Astrocyte (in vitro differentiated cells and primary cell): ENCODE results near the gene IER5.

Experiments used
- EZH2 ChIP-seq: IDR thresholded peaks from 2 replicates; pipeline ENCODE4 v1.6.1; 2012; ENCODE audit warnings: mild to moderate bottlenecking, low read length, inconsistent platforms; ENCODE audit not compliant: insufficient read depth
- TF ChIP-seq, protein P1 (sequence below): IDR thresholded peaks from 2 replicates; pipeline ENCODE4 v1.5.1; 2011; ENCODE audit warnings: low read depth, mild to moderate bottlenecking, inconsistent platforms, low read length, moderate library complexity; ENCODE audit not compliant: insufficient read depth

DNA sequence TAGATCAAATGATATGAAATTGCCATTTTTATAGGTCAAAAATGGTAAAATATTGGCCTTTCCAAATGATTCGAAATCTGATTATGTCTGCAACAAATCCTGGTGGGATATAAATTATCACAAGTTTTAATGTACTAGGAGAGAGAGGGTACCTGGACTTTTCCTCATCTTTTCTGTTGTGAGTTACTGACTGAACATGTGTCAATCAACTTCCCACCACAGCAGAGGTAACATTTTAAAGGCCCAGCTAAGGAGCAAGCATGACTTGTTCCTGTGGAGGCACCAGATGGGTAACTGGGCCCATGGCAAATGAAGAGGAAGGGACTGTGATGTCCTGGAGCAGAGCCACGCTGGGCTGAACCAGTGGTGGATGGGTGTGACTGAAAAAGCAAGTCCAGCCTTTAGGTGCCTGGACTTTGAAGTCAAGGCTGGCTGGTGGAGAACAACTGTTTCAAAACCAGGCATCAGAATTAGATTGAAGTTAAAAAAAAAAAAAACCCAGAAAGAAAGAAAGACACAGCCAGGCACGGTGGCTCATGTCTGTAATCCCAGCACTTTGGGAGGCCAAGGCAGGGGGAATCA lies 48.1 kb upstream of the IER5 start:
- TF ChIP-seq, protein P1, sequence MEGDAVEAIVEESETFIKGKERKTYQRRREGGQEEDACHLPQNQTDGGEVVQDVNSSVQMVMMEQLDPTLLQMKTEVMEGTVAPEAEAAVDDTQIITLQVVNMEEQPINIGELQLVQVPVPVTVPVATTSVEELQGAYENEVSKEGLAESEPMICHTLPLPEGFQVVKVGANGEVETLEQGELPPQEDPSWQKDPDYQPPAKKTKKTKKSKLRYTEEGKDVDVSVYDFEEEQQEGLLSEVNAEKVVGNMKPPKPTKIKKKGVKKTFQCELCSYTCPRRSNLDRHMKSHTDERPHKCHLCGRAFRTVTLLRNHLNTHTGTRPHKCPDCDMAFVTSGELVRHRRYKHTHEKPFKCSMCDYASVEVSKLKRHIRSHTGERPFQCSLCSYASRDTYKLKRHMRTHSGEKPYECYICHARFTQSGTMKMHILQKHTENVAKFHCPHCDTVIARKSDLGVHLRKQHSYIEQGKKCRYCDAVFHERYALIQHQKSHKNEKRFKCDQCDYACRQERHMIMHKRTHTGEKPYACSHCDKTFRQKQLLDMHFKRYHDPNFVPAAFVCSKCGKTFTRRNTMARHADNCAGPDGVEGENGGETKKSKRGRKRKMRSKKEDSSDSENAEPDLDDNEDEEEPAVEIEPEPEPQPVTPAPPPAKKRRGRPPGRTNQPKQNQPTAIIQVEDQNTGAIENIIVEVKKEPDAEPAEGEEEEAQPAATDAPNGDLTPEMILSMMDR = no peak
- no peak for TF ChIP-seq EZH2
